H1 (cell line): ENCODE measurements around the gene FBXO8. TPM values are rescaled to one million over a fixed set of nuclear protein-coding genes. Genes with fewer than 3 reads are reported as not detected.

Experiments
- CTCF ChIA-PET: fragments of 300-600 bp; sonication (Branson Sonifier 250); formaldehyde crosslinking; loops from one replicate; lab custom pipeline; 2021; ENCODE audit not compliant: partially characterized antibody; lab: Charles Lee
- POLR2A ChIA-PET: fragments of 300-600 bp; sonication (Branson Sonifier 250); formaldehyde crosslinking; loops from one replicate; lab custom pipeline; 2021; ENCODE audit warnings: inconsistent platforms; ENCODE audit not compliant: partially characterized antibody; lab: Charles Lee
- DNase-seq, 2 experiments: peaks; one replicate each; pipeline versions ENCODE4 v3.0.0 to v3.0.0-alpha.2; 2010 to 2022; ENCODE audit warnings: low spot score in 2 of 2, low read depth in 1 of 2, mixed read lengths in 1 of 2
- FAIRE-seq: peaks from 2 replicates; lab custom pipeline; 2011; peaks lifted over from hg19 to GRCh38; lab: Jason Lieb, UNC
- H2AFZ ChIP-seq: 2 replicates; pipeline ENCODE4 v1.8.1; 2012; ENCODE audit warnings: low read length, inconsistent platforms
- H2AK5ac ChIP-seq: 2 replicates; pipeline ENCODE4 v1.6.1; 2013; ENCODE audit warnings: low read depth, low read length
- H2BK120ac ChIP-seq: replicated peaks from 2 replicates; pipeline ENCODE3; 2013; ENCODE audit warnings: low read depth, low read length, inconsistent platforms
- H2BK12ac ChIP-seq: 2 replicates; pipeline ENCODE4 v1.6.1; 2013; ENCODE audit warnings: low read depth, low read length
- H2BK15ac ChIP-seq: 2 replicates; pipeline ENCODE4 v1.6.1; 2013; ENCODE audit warnings: low read length
- H2BK20ac ChIP-seq: 2 replicates; pipeline ENCODE4 v1.6.1; 2013; ENCODE audit warnings: low read length
- H2BK5ac ChIP-seq: 2 replicates; pipeline ENCODE4 v1.6.1; 2013; ENCODE audit warnings: low read depth, low read length
- H3K14ac ChIP-seq: 2 replicates; pipeline ENCODE4 v1.6.1; 2013; ENCODE audit warnings: inconsistent platforms; ENCODE audit not compliant: insufficient read length
- H3K18ac ChIP-seq: 2 replicates; pipeline ENCODE4 v1.6.1; 2013; ENCODE audit warnings: low read length; ENCODE audit errors: extremely low read depth
- H3K23ac ChIP-seq: 2 replicates; pipeline ENCODE4 v1.6.1; 2013; ENCODE audit warnings: inconsistent platforms; ENCODE audit not compliant: insufficient read length
- H3K23me2 ChIP-seq: 2 replicates; pipeline ENCODE4 v1.6.1; 2013; ENCODE audit warnings: low read depth, low read length
- H3K27ac ChIP-seq: 2 replicates; pipeline ENCODE4 v1.6.1; 2011; ENCODE audit warnings: low read depth, low read length, inconsistent platforms
- H3K27me3 ChIP-seq, 4 experiments: replicated peaks in 1 of 4; 1 replicate in 1 of 4; 2 replicates in 3 of 4; pipeline versions ENCODE4 v1.6.1 to v1.8.1; 2011 to 2013; ENCODE audit warnings: low read length in 3 of 4, mild to moderate bottlenecking in 3 of 4, inconsistent platforms in 2 of 4, mixed read lengths in 2 of 4, moderate library complexity in 1 of 4; ENCODE audit not compliant: control insufficient read depth in 3 of 4, insufficient read depth in 3 of 4; ENCODE audit errors: extremely low read depth in 1 of 4
- H3K36me3 ChIP-seq, 4 experiments: 2 replicates each; pipeline versions ENCODE4 v1.6.1 to v1.8.1; 2011 to 2013; ENCODE audit warnings: mild to moderate bottlenecking in 4 of 4, low read length in 3 of 4, moderate library complexity in 2 of 4, control low read depth in 1 of 4, inconsistent platforms in 1 of 4; ENCODE audit not compliant: insufficient read depth in 4 of 4, control insufficient read depth in 2 of 4
- H3K4ac ChIP-seq: replicated peaks from 2 replicates; pipeline ENCODE3; 2013; ENCODE audit warnings: low read length, low read depth, mixed read lengths, inconsistent platforms; ENCODE audit not compliant: insufficient read length
- H3K4me1 ChIP-seq, 4 experiments: replicated peaks in 1 of 4; 1 replicate in 1 of 4; 2 replicates in 3 of 4; pipeline versions ENCODE4 v1.6.1 to v1.8.1; 2011 to 2013; ENCODE audit warnings: low read length in 3 of 4, inconsistent platforms in 2 of 4, mixed read lengths in 1 of 4; ENCODE audit not compliant: insufficient read depth in 4 of 4, control insufficient read depth in 3 of 4
- H3K4me2 ChIP-seq, 2 experiments: 2 replicates each; pipeline versions ENCODE4 v1.6.1 to v1.8.1; 2011 to 2013; ENCODE audit warnings: low read depth in 2 of 2, low read length in 2 of 2, control low read depth in 1 of 2, inconsistent platforms in 1 of 2, mild to moderate bottlenecking in 1 of 2; ENCODE audit not compliant: insufficient read depth in 1 of 2
- H3K4me3 ChIP-seq, 4 experiments: fragments of 200-600, 300-600 bp in 1 of 4; sonication (generic), shearing (Covaris generic), sonication (Bioruptor Twin) in 1 of 4; 2 replicates each; pipeline versions ENCODE4 v1.5.1 to v1.8.1; 2011 to 2016; ENCODE audit warnings: low read length in 4 of 4, low read depth in 3 of 4, control low read depth in 2 of 4, inconsistent platforms in 2 of 4, mild to moderate bottlenecking in 2 of 4, mixed read lengths in 1 of 4, moderate library complexity in 1 of 4; ENCODE audit not compliant: insufficient read depth in 2 of 4; ENCODE audit errors: extremely low read depth in 1 of 4
- H3K56ac ChIP-seq: replicated peaks from 2 replicates; pipeline ENCODE3; 2013; ENCODE audit warnings: low read depth, mild to moderate bottlenecking, mixed read lengths, low read length, inconsistent platforms; ENCODE audit not compliant: insufficient read length
- H3K79me1 ChIP-seq: 2 replicates; pipeline ENCODE4 v1.6.1; 2013; ENCODE audit warnings: low read depth, low read length, control low read depth
- H3K79me2 ChIP-seq, 2 experiments: 2 replicates each; pipeline versions ENCODE4 v1.6.1 to v1.8.1; 2012 to 2013; ENCODE audit warnings: low read length in 2 of 2, mild to moderate bottlenecking in 2 of 2, inconsistent platforms in 1 of 2; ENCODE audit not compliant: insufficient read depth in 2 of 2, control insufficient read depth in 1 of 2
- H3K9ac ChIP-seq, 4 experiments: replicated peaks in 1 of 4; 1 replicate in 1 of 4; 2 replicates in 3 of 4; pipeline versions ENCODE4 v1.6.1 to v1.8.1; 2011 to 2013; ENCODE audit warnings: low read depth in 3 of 4, low read length in 3 of 4, control low read depth in 2 of 4, mild to moderate bottlenecking in 2 of 4, moderate library complexity in 2 of 4, inconsistent platforms in 1 of 4; ENCODE audit errors: extremely low read depth in 1 of 4
- H3K9me3 ChIP-seq, 2 experiments: 2 replicates each; pipeline versions ENCODE4 v1.6.1 to v1.8.1; 2012 to 2013; ENCODE audit warnings: mild to moderate bottlenecking in 2 of 2, moderate library complexity in 2 of 2, control low read depth in 1 of 2, inconsistent platforms in 1 of 2, low read depth in 1 of 2, low read length in 1 of 2, mixed read lengths in 1 of 2; ENCODE audit not compliant: insufficient read depth in 2 of 2
- H4K20me1 ChIP-seq, 2 experiments: replicated peaks in 1 of 2; 2 replicates each; pipeline versions ENCODE3 to v1.8.1; 2011 to 2013; ENCODE audit warnings: inconsistent platforms in 2 of 2, low read length in 2 of 2, mild to moderate bottlenecking in 1 of 2; ENCODE audit not compliant: insufficient read depth in 2 of 2, control insufficient read depth in 1 of 2
- H4K5ac ChIP-seq: 2 replicates; pipeline ENCODE4 v1.6.1; 2013; ENCODE audit warnings: low read length, low read depth, mixed read lengths, inconsistent platforms; ENCODE audit not compliant: insufficient read length
- H4K8ac ChIP-seq: 2 replicates; pipeline ENCODE4 v1.8.0; 2013; ENCODE audit warnings: mild to moderate bottlenecking, moderate library complexity, low read length, inconsistent platforms; ENCODE audit not compliant: insufficient read depth; ENCODE audit errors: extremely low read depth
- H4K91ac ChIP-seq: replicated peaks from 2 replicates; pipeline ENCODE3; 2013; ENCODE audit warnings: low read length, mixed read lengths, inconsistent platforms; ENCODE audit not compliant: insufficient read length
- BACH1 ChIP-seq: IDR thresholded peaks from 2 replicates; pipeline ENCODE4 v1.6.1; 2012; ENCODE audit warnings: low read length, improper control_type of control experiment
- BCL11A ChIP-seq, 2 experiments: IDR thresholded peaks; one replicate each; pipeline ENCODE4 v1.6.1; 2011; ENCODE audit warnings: low read depth in 2 of 2, low read length in 2 of 2, mild to moderate bottlenecking in 2 of 2
- BRCA1 ChIP-seq: IDR thresholded peaks from 2 replicates; pipeline ENCODE4 v1.6.1; 2012; ENCODE audit warnings: low read depth, low read length, improper control_type of control experiment
- CHD2 ChIP-seq: IDR thresholded peaks from 2 replicates; pipeline ENCODE4 v1.6.1; 2012; ENCODE audit warnings: low read length, improper control_type of control experiment
- EP300 ChIP-seq, 2 experiments: IDR thresholded peaks; 1 replicate in 1 of 2; 2 replicates in 1 of 2; pipeline ENCODE4 v1.6.1; 2011 to 2012; ENCODE audit warnings: low read depth in 2 of 2, low read length in 2 of 2, mild to moderate bottlenecking in 2 of 2, borderline replicate concordance in 1 of 2, inconsistent platforms in 1 of 2, moderate library complexity in 1 of 2
- EZH2 ChIP-seq: fragments of 200-600 bp; sonication (generic); IDR thresholded peaks from 2 replicates; pipeline ENCODE4 v1.7.1; 2012; ENCODE audit warnings: low read depth, mild to moderate bottlenecking, moderate library complexity, low read length, inconsistent platforms; ENCODE audit not compliant: severe bottlenecking
- GTF2F1 ChIP-seq: IDR thresholded peaks from 2 replicates; pipeline ENCODE4 v1.6.1; 2012; ENCODE audit warnings: low read depth, low read length, improper control_type of control experiment, borderline replicate concordance
- HDAC6 ChIP-seq: IDR thresholded peaks from one replicate; pipeline ENCODE4 v1.7.1; 2012; ENCODE audit warnings: low read depth, mild to moderate bottlenecking, inconsistent platforms, low read length, moderate library complexity
- KDM1A ChIP-seq: fragments of 200-600, 300-600 bp; sonication (generic); IDR thresholded peaks from 2 replicates; pipeline ENCODE4 v1.7.1; 2016; ENCODE audit warnings: mild to moderate bottlenecking, low read length, borderline replicate concordance
- KDM4A ChIP-seq: IDR thresholded peaks from one replicate; pipeline ENCODE4 v1.7.1; 2012; ENCODE audit warnings: low read depth, mild to moderate bottlenecking, moderate library complexity, low read length, inconsistent platforms; ENCODE audit not compliant: severe bottlenecking
- POLR2A ChIP-seq, 2 experiments: IDR thresholded peaks; 1 replicate in 1 of 2; 2 replicates in 1 of 2; pipeline ENCODE4 v1.6.1; 2011; ENCODE audit warnings: low read depth in 2 of 2, low read length in 2 of 2, mild to moderate bottlenecking in 2 of 2; ENCODE audit errors: control extremely low read depth in 1 of 2
- POLR2AphosphoS5 ChIP-seq: IDR thresholded peaks from 2 replicates; pipeline ENCODE4 v1.6.1; 2011; ENCODE audit warnings: low read depth, low read length
- RXRA ChIP-seq: IDR thresholded peaks from 2 replicates; pipeline ENCODE4 v1.6.1; 2011; ENCODE audit warnings: low read depth, mild to moderate bottlenecking, low read length, moderate library complexity; ENCODE audit not compliant: insufficient read depth
- SIN3A ChIP-seq, 2 experiments: IDR thresholded peaks in 1 of 2; conservative IDR thresholded peaks in 1 of 2; 2 replicates each; pipeline ENCODE4 v1.6.1; 2011 to 2012; ENCODE audit warnings: low read length in 2 of 2, improper control_type of control experiment in 1 of 2, low read depth in 1 of 2, mild to moderate bottlenecking in 1 of 2
- TBP ChIP-seq: IDR thresholded peaks from 2 replicates; pipeline ENCODE4 v1.6.1; 2011; ENCODE audit warnings: low read depth, low read length, improper control_type of control experiment
- ZNF274 ChIP-seq: IDR thresholded peaks from 2 replicates; pipeline ENCODE4 v1.7.0; 2012; ENCODE audit warnings: low read length, borderline replicate concordance; ENCODE audit errors: extremely low read depth
- WGBS, 2 experiments: shearing (Covaris generic) in 1 of 2; methylation state at CpG; one replicate each; pipeline versions ENCODE4 v1.1.6 to v1.1.7; 2013 to 2015; ENCODE audit warnings: low lambda C conversion rate in 2 of 2, mixed read lengths in 2 of 2, inconsistent platforms in 1 of 2, low coverage in 1 of 2, missing lambda C conversion rate in 1 of 2; ENCODE audit not compliant: insufficient replicate concordance in 2 of 2, insufficient coverage in 1 of 2, insufficient read length in 1 of 2; ENCODE audit errors: extremely low coverage in 1 of 2, missing lambda C conversion rate in 1 of 2; 5-methylcytosine and 5-hydroxymethylcytosine counted together
- polyA plus RNA-seq, 7 experiments: library from polyadenylated mRNA; depleted of rRNA in 3 of 7; stranded (reverse) in 5 of 7; unstranded in 2 of 7; fragments of >200 nt in 5 of 7; fragments of 200-250 nt in 2 of 7; gene quantifications; 1 replicate in 5 of 7; 2 replicates in 1 of 7; 4 replicates in 1 of 7; pipeline versions ENCODE4 v1.2.1 to v1.2.3, GENCODE V29; 2011 to 2013; ENCODE audit warnings: missing spikeins in 2 of 7, mixed read lengths in 2 of 7
- total RNA-seq: library from RNA; stranded (reverse); fragmentation: NEBNext Ultra II Directional; extraction: Animal tissue kit (Norgen Biotek cat#: 25700); gene quantifications from 2 replicates; pipeline ENCODE4 v1.2.1, GENCODE V29; 2021

Gene FBXO8
- total and polyA plus RNA-seq, 2 of the 8 experiments (the other 6 are each of a cell fraction or from before 2014, with no cell fraction given), result 5.1 to 7.5 TPM

- H2BK5ac ChIP-seq, result no peak overlapping the region
- no peaks in the 10 kb centered on the region for H3K23me2 ChIP-seq
- H4K91ac ChIP-seq, result no peak overlapping the region
- H4K8ac ChIP-seq, result no peak overlapping the region
- H2AFZ ChIP-seq, result no peak overlapping the region
- POLR2A ChIA-PET, result no interaction called here
- CTCF ChIA-PET, result no interaction called here
- H2AK5ac ChIP-seq, result no peak overlapping the region
- no peak overlapping the region for H3K18ac ChIP-seq
- H3K4me1 ChIP-seq, result no peaks in the 10 kb centered on the region
- no peak overlapping the region for H3K4me2 ChIP-seq
- H3K14ac ChIP-seq, result no peak overlapping the region
- WGBS, 2 experiments, result 92% methylated on average over 1 of the region's 1 CpG; no CpG with 5 or more reads in 1 of the 2 experiments
- no peak overlapping the region for H2BK12ac ChIP-seq
- H3K4me3 ChIP-seq, result no peak overlapping the region
- no peak overlapping the region for H3K9ac ChIP-seq
- no peak overlapping the region for H4K5ac ChIP-seq
- H2BK15ac ChIP-seq, result no peak overlapping the region
- H2BK120ac ChIP-seq, result no peak overlapping the region
- H3K4ac ChIP-seq, result no peak overlapping the region
- no peak overlapping the region for H3K56ac ChIP-seq
- no peak overlapping the region for H3K27ac ChIP-seq
- FAIRE-seq (no peak), DNase-seq (no peak)
- no peak overlapping the region for H3K23ac ChIP-seq
- H3K27me3 ChIP-seq, result peaks cover 0 to 1% (median 0%) of the 10 kb centered on the region in 4 experiments; a peak in 1 of 7 replicates
- no peaks in the 10 kb centered on the region for H3K79me1 ChIP-seq
- H2BK20ac ChIP-seq, result no peak overlapping the region
- no peaks in the 10 kb centered on the region for H3K9me3 ChIP-seq
- H4K20me1 ChIP-seq, result no peaks in the 10 kb centered on the region
- H3K36me3 ChIP-seq, result no peaks in the 10 kb centered on the region
- no peaks in the 10 kb centered on the region for H3K79me2 ChIP-seq
- TF ChIP-seq GTF2F1 (no peak), KDM4A (no peak), BRCA1 (no peak), BCL11A (IDR thresholded peaks at IDR 0.05; ENCODE audit: low read depth in 2 of 2, low read length in 2 of 2) (no peak), HDAC6 (no peak), CHD2 (no peak), BACH1 (no peak), RXRA (no peak), POLR2AphosphoS5 (no peak), ZNF274 (no peak), TBP (no peak), EZH2 (no peak), EP300 (IDR thresholded peaks at IDR 0.05; ENCODE audit: borderline replicate concordance in 1 of 2, low read depth in 2 of 2, low read length in 2 of 2) (no peak), POLR2A (IDR thresholded peaks at IDR 0.05; ENCODE audit: control extremely low read depth in 1 of 2, low read depth in 2 of 2, low read length in 2 of 2) (no peak), KDM1A (no peak), SIN3A (conservative IDR thresholded peaks at IDR 0.05 in 1 of 2, IDR thresholded peaks at IDR 0.05 in 1 of 2; ENCODE audit: low read depth in 1 of 2, low read length in 2 of 2) (no peak)
These were observed 35.1 kb downstream of the FBXO8 start for GRCh38 chr4:174248407-174248806.
